GM21717 (cell line): Measurements from ENCODE around the gene ORAI1.
A peak's percentile ranks its signal among the peaks of the same experiment; 100 is the strongest.
"Not testable (repeated sequence)": the region's sequence is repeated elsewhere in the genome, so short reads cannot be mapped to it uniquely, and the experiment has no call there.

Source experiments
- ATAC-seq: cut with Tn5 transposase; IDR thresholded peaks from one replicate; pipeline ENCODE4 v1.9.1; 2021; ENCODE audit warnings: mild to moderate bottlenecking, moderate library complexity; ENCODE audit not compliant: unreplicated experiment

Gene ORAI1

GRCh38 chr12:121626087-121626852 is at the start of gene ORAI1:
ORAI1 (plus strand) TSS chr12:121626530.
- ATAC-seq = peak; percentile 55

DNA sequence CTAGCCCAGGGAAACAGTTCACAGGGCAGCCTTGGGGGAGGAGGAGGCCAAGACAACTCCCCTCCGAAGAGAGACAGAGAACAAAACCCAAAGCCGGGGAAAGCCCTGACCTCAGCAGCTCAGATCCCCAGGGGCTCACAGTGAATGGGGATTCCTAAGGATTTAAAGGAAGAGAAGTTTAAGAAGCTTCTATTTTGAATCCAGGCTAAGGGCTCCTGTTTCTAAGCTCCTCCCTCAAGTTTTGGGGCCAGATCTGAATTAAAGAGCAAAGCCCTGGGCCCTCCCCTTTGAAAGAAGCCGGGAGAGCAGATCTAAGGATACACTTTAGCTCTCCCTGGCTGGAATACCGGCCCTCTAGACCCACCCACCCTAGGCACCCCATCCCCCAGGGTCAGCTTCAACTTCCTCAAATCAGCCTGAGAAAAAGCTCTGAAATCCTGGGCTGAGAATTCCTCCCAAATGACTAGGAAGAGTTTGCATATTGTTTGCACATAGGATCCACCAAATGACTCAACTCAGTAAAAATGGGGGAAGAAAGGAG is 49.4 kb upstream of the ORAI1 start:
- no peak for ATAC-seq

- no peak for ATAC-seq
These were observed 48.7 kb upstream of the ORAI1 start for GRCh38 chr12:121577443-121578180.

DNA sequence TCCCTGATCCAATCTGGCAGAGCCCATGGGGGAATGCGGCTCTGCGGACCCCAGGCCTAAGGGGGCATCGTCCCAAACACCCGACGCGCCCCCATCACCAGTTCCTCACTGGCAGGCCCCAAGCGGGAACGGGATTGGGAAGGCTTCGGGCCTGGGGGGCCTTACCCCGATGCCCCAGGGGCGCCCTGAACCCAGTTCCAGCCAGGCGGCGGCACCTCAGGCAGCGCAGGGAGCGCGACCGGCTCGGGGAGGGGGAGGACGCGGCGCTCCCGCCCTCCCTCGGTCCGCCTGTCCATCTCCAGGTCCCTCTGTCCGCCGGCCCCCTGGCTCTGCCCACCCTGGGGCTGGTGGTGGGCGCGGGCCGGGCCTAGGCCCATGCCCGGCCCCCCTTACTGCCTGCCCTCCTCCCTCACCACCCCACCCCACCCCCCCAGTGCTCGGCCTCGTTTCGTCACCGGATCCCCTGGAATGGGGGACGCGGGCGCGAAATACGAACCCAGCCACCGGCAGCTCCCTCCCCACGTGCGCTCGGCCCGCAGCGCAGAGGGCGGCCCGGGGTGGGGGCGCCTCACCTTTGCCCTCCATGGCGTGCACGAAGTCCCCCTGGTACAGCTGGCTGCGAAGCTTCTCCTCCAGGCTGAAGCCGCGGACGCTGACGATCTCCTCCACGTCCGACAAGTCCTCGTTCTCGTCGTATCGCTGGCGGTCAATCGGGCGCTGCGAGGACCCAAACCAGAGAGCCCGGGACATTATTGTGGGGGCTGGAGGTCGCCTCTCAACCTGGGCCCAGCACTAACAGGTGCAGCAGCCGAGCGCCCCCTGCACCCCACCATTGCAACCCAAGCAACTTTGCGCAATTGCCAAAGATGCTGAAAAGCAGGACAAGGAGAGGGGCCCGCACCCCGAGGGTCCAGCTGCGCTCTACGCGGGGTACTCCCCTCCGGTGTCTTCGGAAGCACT is 47.8 kb upstream of the ORAI1 start:
- no peak for ATAC-seq

GRCh38 chr12:121579190-121579791 is 47.0 kb upstream of the ORAI1 start:
- no peak for ATAC-seq

DNA sequence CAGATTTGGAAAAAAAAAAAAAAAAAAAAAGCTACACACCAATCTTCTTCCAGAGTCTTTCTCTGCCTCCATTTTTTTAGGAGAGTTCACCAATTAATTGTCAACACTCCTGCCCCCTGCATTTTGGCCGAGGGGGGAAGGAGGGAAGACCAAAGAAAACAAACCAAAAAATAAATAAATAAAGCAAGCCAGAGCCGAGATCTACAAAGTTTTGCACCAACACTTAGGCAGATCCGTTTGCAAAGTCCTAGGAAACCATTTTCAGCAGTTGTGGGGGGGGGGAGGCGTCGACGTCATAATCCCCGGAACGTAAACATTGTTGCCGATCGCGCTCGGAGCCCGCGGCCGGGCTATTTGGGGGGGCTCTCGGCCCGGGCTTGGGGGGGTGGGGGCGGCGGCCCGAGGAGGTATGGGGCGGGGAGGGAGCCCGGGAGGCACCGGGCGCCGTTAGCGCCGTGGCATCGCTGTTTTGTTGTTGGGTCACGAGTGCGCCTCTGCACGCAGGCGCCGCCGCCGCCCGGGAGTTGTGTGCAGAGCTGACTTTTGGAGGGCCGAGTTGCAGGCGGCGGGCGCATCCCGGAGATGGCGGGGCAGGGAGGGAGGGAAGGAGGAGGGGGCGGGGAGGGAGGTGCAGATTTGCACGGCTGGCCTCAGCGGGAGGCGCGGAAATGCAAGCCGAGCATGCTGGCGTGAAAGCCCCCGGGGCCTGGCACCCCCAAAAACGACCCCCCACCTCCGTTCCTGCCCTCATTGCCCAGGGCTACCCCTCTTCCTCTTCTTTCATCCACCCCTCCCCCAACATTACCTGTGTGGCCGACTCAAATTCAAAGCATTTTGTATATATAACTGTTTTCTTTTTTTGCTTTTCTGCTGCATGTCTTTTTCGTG is 46.1 kb upstream of the ORAI1 start:
- no peak for ATAC-seq

DNA sequence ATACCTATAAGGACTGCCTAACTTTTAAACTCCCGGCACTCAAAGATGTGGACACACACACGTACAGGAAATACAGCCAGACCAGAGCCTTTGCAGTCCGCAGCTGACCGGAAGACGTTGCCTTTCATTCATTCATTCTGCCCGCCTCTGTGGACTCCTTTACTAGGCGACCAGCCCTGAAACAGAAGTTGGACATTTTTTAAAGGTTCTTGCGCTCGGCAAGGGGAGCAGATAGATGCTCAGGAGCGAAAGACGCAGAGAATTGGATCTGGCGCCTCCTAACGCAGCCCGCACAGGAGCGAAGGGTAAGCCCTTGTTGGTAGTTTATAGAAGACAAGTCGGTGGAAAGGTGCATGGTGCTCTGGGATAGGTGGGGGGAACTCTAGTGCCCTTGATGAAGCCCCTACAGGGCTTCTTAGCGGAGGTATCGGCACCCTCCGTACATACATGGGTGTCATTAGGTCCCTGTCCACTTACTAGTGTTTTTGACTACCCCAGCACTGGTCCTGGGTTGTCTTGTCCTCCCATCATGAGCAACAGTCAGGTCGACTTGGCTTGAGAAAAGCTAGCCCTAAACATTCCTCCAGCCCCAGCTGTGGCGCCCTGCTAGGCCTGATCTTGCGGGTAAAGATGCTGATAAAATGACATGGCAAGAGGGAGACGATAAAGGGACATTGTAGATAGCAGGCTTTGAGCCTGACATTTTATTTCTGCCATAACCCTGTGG is 45.2 kb upstream of the ORAI1 start, which contains the start of gene KDM2B:
Gene KDM2B, minus strand, starts transcription at position 65 of the 727 bp plus-strand sequence. CDS start 112 bp downstream, outside the sequence.
- ATAC-seq = no peak

DNA sequence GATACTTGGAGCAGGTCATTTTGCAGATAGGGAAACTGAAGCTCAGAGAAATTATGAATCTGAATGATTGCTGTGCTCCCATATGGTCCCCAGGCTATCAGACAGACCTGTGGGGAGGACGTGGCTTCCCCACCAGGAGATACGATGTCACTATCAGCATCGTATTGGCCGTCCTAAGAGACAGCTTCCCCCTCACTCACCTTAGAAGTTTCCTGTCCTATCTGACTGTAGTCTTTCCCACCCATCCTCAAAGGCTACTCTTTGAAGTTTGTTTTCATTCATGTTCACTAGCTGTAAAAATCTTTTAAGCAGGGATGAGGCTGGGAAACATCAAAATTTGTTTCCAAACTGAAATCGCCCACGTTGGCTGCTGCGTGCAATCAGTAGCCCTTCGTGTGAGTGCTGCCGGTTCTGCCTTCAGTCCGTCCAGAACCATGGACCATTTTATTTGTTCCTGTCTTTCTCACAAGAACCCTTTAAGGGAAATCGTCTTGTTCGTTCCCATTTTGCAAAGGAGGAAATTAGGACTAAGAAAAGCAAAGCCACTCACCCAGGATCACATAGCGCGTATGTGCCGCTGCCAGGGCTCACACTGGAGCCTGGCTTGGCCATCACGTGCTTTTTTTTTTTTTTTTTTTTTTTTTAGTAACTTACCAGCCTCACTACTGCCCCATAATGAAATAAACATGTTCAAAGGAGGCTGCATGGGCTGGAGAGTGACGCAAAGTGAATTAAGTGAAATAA is 44.5 kb upstream of the ORAI1 start:
- ATAC-seq = no peak

- no peak for ATAC-seq
These were observed 43.6 kb upstream of the ORAI1 start for GRCh38 chr12:121582583-121583333.

DNA sequence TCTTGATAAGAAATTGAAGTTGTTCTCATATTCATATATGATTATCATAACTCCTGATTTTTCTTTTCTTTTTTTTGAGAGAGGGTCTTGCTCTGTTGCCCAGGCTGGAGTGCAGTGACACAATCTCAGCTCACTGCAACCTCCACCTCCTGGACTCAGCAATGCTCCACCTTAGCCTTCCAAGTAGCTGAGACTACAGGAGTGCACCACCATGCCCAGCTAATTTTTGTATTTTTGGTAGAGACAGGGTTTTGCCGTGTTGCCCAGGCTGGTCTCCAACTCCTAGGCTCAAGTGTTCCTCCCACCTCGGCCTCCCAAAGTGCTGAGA is 43.0 kb upstream of the ORAI1 start:
- ATAC-seq = not testable (repeated sequence)

DNA sequence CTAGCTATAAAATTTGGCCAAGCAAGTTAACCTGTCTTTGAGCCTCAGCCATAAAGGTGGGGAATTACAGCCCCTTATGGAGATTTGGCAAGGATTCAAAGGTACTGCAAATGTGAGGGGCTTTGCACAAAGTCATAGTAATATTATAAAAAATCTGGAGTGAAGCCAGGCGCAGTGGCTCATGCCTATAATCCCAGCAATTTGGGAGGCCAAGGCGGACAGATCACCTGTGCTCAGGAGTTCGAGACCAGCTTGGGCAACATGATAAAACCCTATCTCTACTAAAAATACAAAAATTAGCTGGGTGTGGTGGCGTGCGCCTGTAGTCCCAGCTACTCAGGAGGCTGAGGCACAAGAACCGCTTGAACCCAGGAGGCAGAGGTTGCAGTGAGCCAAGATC is 41.4 kb upstream of the ORAI1 start:
- not testable (repeated sequence) for ATAC-seq

GRCh38 chr12:121590476-121591143 is 35.7 kb upstream of the ORAI1 start:
- peak; percentile 42 for ATAC-seq

- no peak for ATAC-seq
These were observed 34.0 kb upstream of the ORAI1 start for GRCh38 chr12:121592320-121592719.

GRCh38 chr12:121595520-121595919 is 30.8 kb upstream of the ORAI1 start:
- ATAC-seq = no peak

GRCh38 chr12:121596526-121596925 is 29.8 kb upstream of the ORAI1 start:
- no peak for ATAC-seq

GRCh38 chr12:121600702-121601336 is 25.5 kb upstream of the ORAI1 start:
- ATAC-seq = no peak
